ENCODE data around the gene IGFL2.

The IGFL2 gene

DNA sequence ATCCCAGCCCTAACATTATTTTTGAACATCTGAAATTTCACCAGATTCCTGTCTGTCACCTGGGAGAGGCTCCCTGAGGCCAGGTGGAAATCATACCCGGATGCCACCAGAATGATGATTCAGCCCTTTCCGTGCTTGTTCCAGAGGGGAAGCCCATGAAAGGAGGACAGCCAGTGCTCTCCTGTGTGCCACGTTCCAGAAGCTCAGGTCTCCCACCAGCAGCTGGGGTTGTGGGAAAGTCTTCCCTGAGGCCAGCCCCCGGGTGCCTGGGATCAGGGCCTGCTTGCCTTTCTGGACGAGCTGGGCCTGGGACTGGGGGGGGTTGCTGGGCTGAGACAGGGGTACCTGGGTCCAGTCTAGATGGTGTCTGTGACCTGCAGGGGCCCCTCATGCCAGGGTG is 56.0 kb downstream of the IGFL2 start:
- Histone ChIP-seq H3K9ac (ENCODE audit: low read length) (no peak overlapping the region), H3K4me1 (ENCODE audit: low read length) (no peaks in the 10 kb centered on the region), H3K4me3 (ENCODE audit: low read length) (no peak overlapping the region), H3F3A (ENCODE audit: insufficient read depth, low read length) (no peaks in the 10 kb centered on the region), H2AFZ (ENCODE audit: low read length) (no peak overlapping the region), H3K9me2 (replicated peaks; ENCODE audit: insufficient read depth, low read length) (no peaks in the 10 kb centered on the region), H3K27me3 (replicated peaks; ENCODE audit: insufficient read depth, low read length) (peaks cover 64% of the 10 kb centered on the region), H3K36me3 (replicated peaks; ENCODE audit: insufficient read depth, low read length) (no peaks in the 10 kb centered on the region), H3K4me2 (ENCODE audit: low read depth, low read length) (no peak overlapping the region), H3K79me2 (ENCODE audit: low read length) (no peaks in the 10 kb centered on the region), H3K9me3 (replicated peaks; ENCODE audit: insufficient read depth, low read length) (no peaks in the 10 kb centered on the region), H4K20me1 (ENCODE audit: insufficient read depth, low read length) (no peaks in the 10 kb centered on the region), H3K27ac (ENCODE audit: low read length) (no peak overlapping the region)
- DNase-seq, result no peak
- TF ChIP-seq EZH2 (optimal IDR thresholded peaks at IDR 0.05; ENCODE audit: low read depth, low read length) (no peak), EZH2phosphoT487 (IDR thresholded peaks at IDR 0.05; ENCODE audit: low read length) (no peak)
- TF ChIP-seq, protein P1, sequence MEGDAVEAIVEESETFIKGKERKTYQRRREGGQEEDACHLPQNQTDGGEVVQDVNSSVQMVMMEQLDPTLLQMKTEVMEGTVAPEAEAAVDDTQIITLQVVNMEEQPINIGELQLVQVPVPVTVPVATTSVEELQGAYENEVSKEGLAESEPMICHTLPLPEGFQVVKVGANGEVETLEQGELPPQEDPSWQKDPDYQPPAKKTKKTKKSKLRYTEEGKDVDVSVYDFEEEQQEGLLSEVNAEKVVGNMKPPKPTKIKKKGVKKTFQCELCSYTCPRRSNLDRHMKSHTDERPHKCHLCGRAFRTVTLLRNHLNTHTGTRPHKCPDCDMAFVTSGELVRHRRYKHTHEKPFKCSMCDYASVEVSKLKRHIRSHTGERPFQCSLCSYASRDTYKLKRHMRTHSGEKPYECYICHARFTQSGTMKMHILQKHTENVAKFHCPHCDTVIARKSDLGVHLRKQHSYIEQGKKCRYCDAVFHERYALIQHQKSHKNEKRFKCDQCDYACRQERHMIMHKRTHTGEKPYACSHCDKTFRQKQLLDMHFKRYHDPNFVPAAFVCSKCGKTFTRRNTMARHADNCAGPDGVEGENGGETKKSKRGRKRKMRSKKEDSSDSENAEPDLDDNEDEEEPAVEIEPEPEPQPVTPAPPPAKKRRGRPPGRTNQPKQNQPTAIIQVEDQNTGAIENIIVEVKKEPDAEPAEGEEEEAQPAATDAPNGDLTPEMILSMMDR (IDR thresholded peaks at IDR 0.05; ENCODE audit: low read length), result no peak

DNA sequence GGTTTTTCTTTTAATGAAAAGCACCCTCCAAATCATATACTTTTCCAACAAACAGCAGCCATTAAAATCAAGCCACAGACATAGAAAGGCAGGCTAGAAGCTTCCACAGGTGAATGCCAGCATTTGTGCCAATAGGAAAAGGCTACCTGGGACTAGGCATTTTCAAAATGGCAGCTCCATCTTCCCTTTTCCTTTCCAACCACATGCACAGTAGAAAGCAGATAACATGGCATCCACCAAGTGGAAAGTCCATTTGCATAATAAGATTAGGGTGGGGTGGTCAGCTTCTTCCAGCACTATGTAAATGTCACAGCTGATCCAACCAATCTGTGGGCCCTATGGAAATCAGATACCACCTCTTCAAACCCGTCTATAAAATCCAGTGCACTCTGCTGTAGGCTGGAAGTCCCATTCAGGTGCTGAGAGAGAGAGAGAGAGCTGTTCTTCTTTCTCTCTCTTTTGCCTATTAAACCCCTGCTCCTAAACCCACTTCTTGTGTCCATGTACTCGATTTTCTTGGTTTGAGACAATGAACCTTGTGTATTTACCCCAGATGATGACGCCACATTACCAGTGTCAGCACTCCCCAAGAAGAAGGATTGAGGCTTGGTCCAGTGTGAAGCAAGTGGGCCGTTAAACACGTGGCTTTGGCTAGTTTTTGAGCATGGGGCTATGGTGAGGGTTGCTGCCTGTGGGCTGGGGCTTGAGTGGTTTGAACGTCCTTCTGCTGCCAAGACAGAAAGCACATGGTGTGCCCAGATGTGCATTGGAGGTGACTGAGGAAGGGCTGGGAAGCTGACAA is 57.3 kb downstream of the IGFL2 start:
- H3K4me3 ChIP-seq (ENCODE audit: low read length), result no peak overlapping the region
- no peak overlapping the region for H2AFZ ChIP-seq (ENCODE audit: low read length)
- H3K79me2 ChIP-seq (ENCODE audit: low read length), result no peaks in the 10 kb centered on the region
- DNase-seq, result no peak
- H3K9ac ChIP-seq (ENCODE audit: low read length), result no peak overlapping the region
- H3F3A ChIP-seq (ENCODE audit: insufficient read depth, low read length), result no peaks in the 10 kb centered on the region
- no peaks in the 10 kb centered on the region for H3K36me3 ChIP-seq (replicated peaks; ENCODE audit: insufficient read depth, low read length)
- peaks cover 78% of the 10 kb centered on the region for H3K27me3 ChIP-seq (replicated peaks; ENCODE audit: insufficient read depth, low read length)
- H3K9me3 ChIP-seq (replicated peaks; ENCODE audit: insufficient read depth, low read length), result no peaks in the 10 kb centered on the region
- TF ChIP-seq, protein P1 (IDR thresholded peaks at IDR 0.05; ENCODE audit: low read length), result no peak
- TF ChIP-seq EZH2phosphoT487 (IDR thresholded peaks at IDR 0.05; ENCODE audit: low read length) (no peak), EZH2 (optimal IDR thresholded peaks at IDR 0.05; ENCODE audit: low read depth, low read length) (no peak)
- no peaks in the 10 kb centered on the region for H4K20me1 ChIP-seq (ENCODE audit: insufficient read depth, low read length)
- H3K9me2 ChIP-seq (replicated peaks; ENCODE audit: insufficient read depth, low read length), result no peaks in the 10 kb centered on the region
- H3K4me2 ChIP-seq (ENCODE audit: low read depth, low read length), result no peak overlapping the region
- no peak overlapping the region for H3K27ac ChIP-seq (ENCODE audit: low read length)
- H3K4me1 ChIP-seq (ENCODE audit: low read length), result no peaks in the 10 kb centered on the region

DNA sequence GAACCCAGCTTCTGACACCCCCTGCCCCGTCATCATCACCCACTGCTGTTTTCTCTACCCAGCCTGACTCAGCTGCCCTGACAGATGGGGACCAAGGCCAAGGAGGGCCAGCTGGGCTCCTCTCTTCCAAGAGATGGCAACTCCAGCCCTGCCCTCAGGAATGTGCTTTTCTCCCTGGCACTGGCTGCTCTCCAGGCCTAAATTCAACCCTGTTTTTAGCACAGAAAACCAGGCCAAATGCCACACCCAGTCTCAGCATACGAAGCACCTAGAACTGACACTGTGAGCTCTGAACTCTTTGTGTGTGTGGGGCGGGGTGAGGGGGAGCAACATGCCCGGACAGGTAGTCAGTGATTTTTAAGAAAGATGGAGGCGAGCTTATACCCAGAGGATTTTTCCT is 58.1 kb downstream of the IGFL2 start:
- peaks cover 82% of the 10 kb centered on the region for H3K27me3 ChIP-seq (replicated peaks; ENCODE audit: insufficient read depth, low read length)
- H3K79me2 ChIP-seq (ENCODE audit: low read length), result no peaks in the 10 kb centered on the region
- H3K4me3 ChIP-seq (ENCODE audit: low read length), result no peak overlapping the region
- no peak overlapping the region for H3K27ac ChIP-seq (ENCODE audit: low read length)
- no peak overlapping the region for H3K9ac ChIP-seq (ENCODE audit: low read length)
- no peak overlapping the region for H3K4me2 ChIP-seq (ENCODE audit: low read depth, low read length)
- no peaks in the 10 kb centered on the region for H3K9me2 ChIP-seq (replicated peaks; ENCODE audit: insufficient read depth, low read length)
- DNase-seq, result no peak
- no peaks in the 10 kb centered on the region for H3K4me1 ChIP-seq (ENCODE audit: low read length)
- TF ChIP-seq EZH2phosphoT487 (IDR thresholded peaks at IDR 0.05; ENCODE audit: low read length) (no peak), EZH2 (optimal IDR thresholded peaks at IDR 0.05; ENCODE audit: low read depth, low read length) (no peak)
- TF ChIP-seq, protein P1 (IDR thresholded peaks at IDR 0.05; ENCODE audit: low read length), result no peak
- H3K9me3 ChIP-seq (replicated peaks; ENCODE audit: insufficient read depth, low read length), result no peaks in the 10 kb centered on the region
- no peaks in the 10 kb centered on the region for H4K20me1 ChIP-seq (ENCODE audit: insufficient read depth, low read length)
- H3F3A ChIP-seq (ENCODE audit: insufficient read depth, low read length), result no peaks in the 10 kb centered on the region
- no peaks in the 10 kb centered on the region for H3K36me3 ChIP-seq (replicated peaks; ENCODE audit: insufficient read depth, low read length)
- H2AFZ ChIP-seq (ENCODE audit: low read length), result no peak overlapping the region

All from MM.1S (cell line).